ENCODE data around the gene FHOD1. TPM values are rescaled to one million over a fixed set of nuclear protein-coding genes. Genes with fewer than 3 reads are reported as not detected.
A peak's percentile ranks its signal among the peaks of the same experiment; 100 is the strongest.

The FHOD1 gene
- total RNA-seq, 1 experiment from 2014 or later: 45.5 TPM

DNA sequence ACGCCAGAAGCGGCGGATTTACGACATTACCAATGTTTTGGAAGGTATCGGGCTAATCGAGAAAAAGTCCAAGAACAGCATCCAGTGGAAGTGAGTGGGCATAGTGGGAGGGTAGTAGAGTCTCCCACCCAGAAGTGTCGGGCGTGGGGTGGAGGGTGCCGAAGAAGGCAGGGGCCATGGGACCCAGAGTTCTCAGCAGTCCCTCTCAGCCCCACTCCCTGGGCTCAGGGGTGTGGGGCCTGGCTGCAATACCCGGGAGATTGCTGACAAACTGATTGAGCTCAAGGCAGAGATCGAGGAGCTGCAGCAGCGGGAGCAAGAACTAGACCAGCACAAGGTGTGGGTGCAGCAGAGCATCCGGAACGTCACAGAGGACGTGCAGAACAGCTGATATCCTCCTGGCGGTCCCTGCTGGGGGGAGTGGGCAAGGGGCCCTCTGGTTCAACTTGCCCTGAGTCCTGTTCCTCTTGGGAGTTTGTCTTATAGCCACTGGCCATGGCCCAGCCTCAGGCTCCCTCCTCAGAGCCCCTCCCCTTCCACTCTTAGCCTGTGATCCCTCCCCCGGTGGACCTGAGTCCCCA is 54.4 kb downstream of the FHOD1 start:
- no peaks in the 10 kb centered on the region for H3K27me3 ChIP-seq (ENCODE audit: low read length)
- ATAC-seq (no peak), DNase-seq (no peak)
- no peaks in the 10 kb centered on the region for H3K9me3 ChIP-seq (ENCODE audit: low read length)
- H4K20me1 ChIP-seq (ENCODE audit: low read length): no peaks in the 10 kb centered on the region; the same call in none of the 2 replicates
- no peak overlapping the region for H2AFZ ChIP-seq (ENCODE audit: low read length)
- H3F3A ChIP-seq (ENCODE audit: low read length, unreplicated experiment): no peaks in the 10 kb centered on the region
- TF ChIP-seq EZH2 (IDR thresholded peaks at IDR 0.05; ENCODE audit: low read length, unreplicated experiment) (no peak), EZH2phosphoT487 (IDR thresholded peaks at IDR 0.05; ENCODE audit: borderline replicate concordance, low read length) (no peak), CTCF (conservative IDR thresholded peaks at IDR 0.05; ENCODE audit: low read depth, low read length) (no peak)
- ChIA-PET CTCF (no interaction called here), POLR2A (ENCODE audit: unreplicated experiment) (no interaction called here)
- H3K27ac ChIP-seq (ENCODE audit: low read length): peak overlapping the region; percentile 32; the same call in 1 of the 2 replicates
- peak overlapping the region; percentile 94 for H3K4me2 ChIP-seq (ENCODE audit: low read length)
- peaks cover 14% of the 10 kb centered on the region for H3K4me1 ChIP-seq (ENCODE audit: insufficient read depth, low read length)
- peaks cover 30% of the 10 kb centered on the region for H3K79me2 ChIP-seq (ENCODE audit: low read length)
- H3K4me3 ChIP-seq (ENCODE audit: low read length): peak overlapping the region; percentile 98
- no peaks in the 10 kb centered on the region for H3K9me2 ChIP-seq (replicated peaks; ENCODE audit: low read length)
- intact Hi-C loops (cut with micrococcal nuclease): loop anchor here (10.0 kb wide), 1 partner anchor 52 kb away; the partner anchor contains the start of genes FHOD1 and SLC9A5
- H3K36me3 ChIP-seq (ENCODE audit: low read depth, low read length): peaks cover 18% of the 10 kb centered on the region; the same call in 1 of the 2 replicates
- peak overlapping the region; percentile 99 for H3K9ac ChIP-seq (ENCODE audit: low read length)
- no TSS peak for BruUV-seq (replicated peaks)

DNA sequence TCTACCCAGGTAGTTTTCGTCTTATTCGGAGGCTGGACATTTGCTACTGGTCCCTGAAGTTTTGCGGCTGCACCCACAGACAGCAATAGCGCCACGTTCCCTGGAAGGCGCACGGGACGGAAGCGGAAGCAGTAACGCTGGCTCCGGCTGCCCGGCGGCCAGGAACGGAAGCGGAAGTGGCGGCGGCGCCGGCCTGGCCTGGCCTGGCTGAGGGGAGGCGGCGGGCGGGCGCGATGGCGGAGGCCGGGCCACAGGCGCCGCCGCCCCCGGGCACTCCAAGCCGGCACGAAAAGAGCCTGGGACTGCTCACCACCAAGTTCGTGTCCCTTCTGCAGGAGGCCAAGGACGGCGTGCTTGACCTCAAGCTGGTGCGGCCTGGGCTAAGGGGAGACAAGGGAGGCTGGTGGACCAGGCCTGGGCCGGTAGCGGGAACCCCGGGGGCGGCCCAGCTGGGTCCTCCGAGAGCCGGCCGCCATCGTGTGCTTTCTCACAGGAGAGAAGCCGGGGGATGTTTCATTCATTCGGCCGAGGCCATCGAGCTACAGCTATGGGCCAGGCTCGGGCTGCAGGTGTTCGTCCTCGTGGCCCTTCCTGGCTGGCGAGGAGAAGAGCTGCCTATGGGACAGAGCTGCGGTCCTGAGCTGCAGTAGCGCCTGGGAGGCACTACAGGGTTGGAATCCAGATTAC is 55.1 kb downstream of the FHOD1 start, which contains the start of gene E2F4:
TSS of gene E2F4 (plus strand) at position 161 of the 687 bp plus-strand sequence. CDS start at position 234, 73 bp downstream.
- no peaks in the 10 kb centered on the region for H3K27me3 ChIP-seq (ENCODE audit: low read length)
- H3K9ac ChIP-seq (ENCODE audit: low read length): peak within 1 kb of the TSS; percentile 99
- ATAC-seq: peak; percentile 95
- no peaks in the 10 kb centered on the region; the same call in none of the 2 replicates for H4K20me1 ChIP-seq (ENCODE audit: low read length)
- peak within 1 kb of the TSS; percentile 32 for H3K27ac ChIP-seq (ENCODE audit: low read length)
- peak; percentile 88 for DNase-seq
- no peaks in the 10 kb centered on the region for H3F3A ChIP-seq (ENCODE audit: low read length, unreplicated experiment)
- CTCF ChIA-PET: no interaction called here
- no peaks in the 10 kb centered on the region for H3K9me3 ChIP-seq (ENCODE audit: low read length)
- peak within 1 kb of the TSS; percentile 94 for H3K4me2 ChIP-seq (ENCODE audit: low read length)
- H3K4me3 ChIP-seq (ENCODE audit: low read length): peak within 1 kb of the TSS; percentile 98
- H2AFZ ChIP-seq (ENCODE audit: low read length): peak within 1 kb of the TSS; percentile 75
- peaks cover 18% of the 10 kb centered on the region; the same call in 1 of the 2 replicates for H3K36me3 ChIP-seq (ENCODE audit: low read depth, low read length)
- H3K79me2 ChIP-seq (ENCODE audit: low read length): peaks cover 30% of the 10 kb centered on the region
- intact Hi-C loops (cut with micrococcal nuclease): loop anchor here (10.0 kb wide), 1 partner anchor 53 kb away; the partner anchor contains the start of genes FHOD1 and SLC9A5
- peaks cover 14% of the 10 kb centered on the region for H3K4me1 ChIP-seq (ENCODE audit: insufficient read depth, low read length)
- TF ChIP-seq CTCF (conservative IDR thresholded peaks at IDR 0.05; ENCODE audit: low read depth, low read length): no peak
- TF ChIP-seq EZH2 (IDR thresholded peaks at IDR 0.05; ENCODE audit: low read length, unreplicated experiment): no peak
- TF ChIP-seq EZH2phosphoT487 (IDR thresholded peaks at IDR 0.05; ENCODE audit: borderline replicate concordance, low read length): no peak
- no peaks in the 10 kb centered on the region for H3K9me2 ChIP-seq (replicated peaks; ENCODE audit: low read length)
- POLR2A ChIA-PET (ENCODE audit: unreplicated experiment): no interaction called here
- no TSS peak for BruUV-seq (replicated peaks)
